ENCODE measurements around the gene SRP14. TPM values are rescaled to one million over a fixed set of nuclear protein-coding genes. Genes with fewer than 3 reads are reported as not detected.

The SRP14 gene
- total RNA-seq, 4 donors from 2014 or later = 142 to 485 (median 230) TPM

- TF ChIP-seq POLR2A (IDR thresholded peaks at IDR 0.05) = no peak
- TF ChIP-seq, protein P1, sequence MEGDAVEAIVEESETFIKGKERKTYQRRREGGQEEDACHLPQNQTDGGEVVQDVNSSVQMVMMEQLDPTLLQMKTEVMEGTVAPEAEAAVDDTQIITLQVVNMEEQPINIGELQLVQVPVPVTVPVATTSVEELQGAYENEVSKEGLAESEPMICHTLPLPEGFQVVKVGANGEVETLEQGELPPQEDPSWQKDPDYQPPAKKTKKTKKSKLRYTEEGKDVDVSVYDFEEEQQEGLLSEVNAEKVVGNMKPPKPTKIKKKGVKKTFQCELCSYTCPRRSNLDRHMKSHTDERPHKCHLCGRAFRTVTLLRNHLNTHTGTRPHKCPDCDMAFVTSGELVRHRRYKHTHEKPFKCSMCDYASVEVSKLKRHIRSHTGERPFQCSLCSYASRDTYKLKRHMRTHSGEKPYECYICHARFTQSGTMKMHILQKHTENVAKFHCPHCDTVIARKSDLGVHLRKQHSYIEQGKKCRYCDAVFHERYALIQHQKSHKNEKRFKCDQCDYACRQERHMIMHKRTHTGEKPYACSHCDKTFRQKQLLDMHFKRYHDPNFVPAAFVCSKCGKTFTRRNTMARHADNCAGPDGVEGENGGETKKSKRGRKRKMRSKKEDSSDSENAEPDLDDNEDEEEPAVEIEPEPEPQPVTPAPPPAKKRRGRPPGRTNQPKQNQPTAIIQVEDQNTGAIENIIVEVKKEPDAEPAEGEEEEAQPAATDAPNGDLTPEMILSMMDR (IDR thresholded peaks at IDR 0.05) = no peak
- Histone ChIP-seq H3K36me3 (no peaks in the 10 kb centered on the region), H3K4me1 (peaks cover 0 to 11% of the 10 kb centered on the region in 2 donors), H3K27me3 (no peaks in the 10 kb centered on the region), H3K9me3 (no peaks in the 10 kb centered on the region), H3K4me3 (no peak overlapping the region), H3K27ac (no peak overlapping the region)
- intact Hi-C loops (cut with DNase I; ENCODE audit: low total_unique reads) = no loop called here
- DNase-seq = no peak
These were observed 27.6 kb upstream of the SRP14 start for GRCh38 chr15:40066589-40066988.

DNA sequence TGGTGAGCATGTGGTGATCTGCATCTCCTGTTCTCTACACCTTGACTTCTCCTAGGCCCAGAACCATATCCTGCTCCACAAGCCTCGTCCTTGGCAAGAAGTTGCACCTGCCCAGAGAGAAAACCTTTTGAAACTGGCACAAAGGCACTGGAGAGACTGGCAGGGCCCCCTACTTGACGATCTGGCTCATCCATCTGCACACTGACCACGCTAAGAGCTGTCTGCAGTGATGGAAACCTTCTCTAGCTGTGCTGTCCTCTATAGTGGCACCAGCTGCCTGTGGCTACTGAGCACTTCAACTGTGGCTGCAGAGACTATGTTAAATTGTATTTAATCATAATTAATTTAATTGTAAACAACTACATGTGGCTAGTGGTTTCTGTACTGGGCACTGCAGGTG is 26.2 kb upstream of the SRP14 start:
- Histone ChIP-seq H3K36me3 (no peaks in the 10 kb centered on the region), H3K4me3 (no peak overlapping the region), H3K27ac (no peak overlapping the region), H3K9me3 (no peaks in the 10 kb centered on the region), H3K27me3 (no peaks in the 10 kb centered on the region), H3K4me1 (peaks cover 0 to 11% of the 10 kb centered on the region in 2 donors)
- no peak for TF ChIP-seq POLR2A (IDR thresholded peaks at IDR 0.05)
- TF ChIP-seq, protein P1 (IDR thresholded peaks at IDR 0.05) = no peak
- DNase-seq = no peak
- intact Hi-C loops (cut with DNase I; ENCODE audit: low total_unique reads) = no loop called here

DNA sequence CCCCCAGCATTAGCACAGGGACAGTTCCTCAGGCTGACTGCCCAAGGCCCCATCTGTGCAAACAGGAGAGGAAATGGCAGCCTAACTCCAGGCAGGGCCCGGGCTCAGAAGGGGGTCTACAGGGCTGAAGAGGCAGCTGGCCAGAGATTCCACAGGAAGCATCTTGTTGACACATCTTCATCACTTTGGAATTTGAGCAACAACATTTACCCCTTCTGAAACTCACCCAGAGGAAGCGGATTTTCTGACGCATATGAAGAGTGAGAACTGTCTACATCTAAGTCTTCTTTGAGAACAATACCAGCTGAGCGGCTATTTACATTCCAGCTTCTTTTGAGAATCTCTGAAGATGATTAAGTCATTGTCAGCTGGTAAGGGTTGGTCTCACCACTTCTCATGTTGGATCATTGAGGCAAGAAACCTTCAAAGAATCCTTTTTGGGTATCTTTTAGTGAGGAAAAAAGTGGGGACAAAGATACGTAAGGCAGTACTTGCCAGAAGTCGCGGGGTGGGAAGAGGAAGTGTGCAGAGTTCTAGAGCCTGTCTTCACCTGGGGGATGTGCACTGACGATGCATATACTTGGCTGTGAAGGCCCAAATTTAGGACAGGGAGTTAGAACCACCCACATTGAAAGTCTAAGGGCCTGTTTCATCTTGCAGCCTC is 25.4 kb upstream of the SRP14 start:
- TF ChIP-seq, protein P1 (IDR thresholded peaks at IDR 0.05) = no peak
- TF ChIP-seq POLR2A (IDR thresholded peaks at IDR 0.05) = no peak
- Histone ChIP-seq H3K27ac (no peak overlapping the region), H3K4me3 (no peak overlapping the region), H3K4me1 (peaks cover 0 to 6% of the 10 kb centered on the region in 2 donors), H3K36me3 (no peaks in the 10 kb centered on the region), H3K9me3 (no peaks in the 10 kb centered on the region), H3K27me3 (no peaks in the 10 kb centered on the region)
- no peak for DNase-seq
- intact Hi-C loops (cut with DNase I; ENCODE audit: low total_unique reads) = no loop called here

DNA sequence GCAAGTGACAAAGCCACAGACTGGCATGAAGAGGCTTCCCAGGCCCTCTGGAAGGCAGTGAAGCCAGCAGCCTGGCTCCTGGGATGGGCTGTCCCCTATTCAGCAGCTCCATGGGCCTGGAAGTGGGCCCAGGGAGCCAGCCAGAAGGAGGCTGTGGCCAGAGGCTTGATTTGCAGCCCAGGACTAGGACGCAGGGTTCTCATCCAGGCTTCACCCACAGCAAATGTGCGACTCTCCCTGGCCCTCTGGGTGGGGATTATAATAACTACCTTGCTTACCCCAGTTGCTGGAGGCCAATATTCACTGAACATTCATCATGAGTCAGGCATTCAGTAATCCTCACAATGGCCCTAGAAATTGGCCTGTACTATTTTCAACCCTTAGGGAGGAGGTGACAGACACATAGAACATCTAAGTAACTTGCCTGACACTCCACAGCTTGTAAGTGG is 24.6 kb upstream of the SRP14 start:
- no peaks in the 10 kb centered on the region for H3K36me3 ChIP-seq
- no peaks in the 10 kb centered on the region for H3K4me1 ChIP-seq
- H3K9me3 ChIP-seq = no peaks in the 10 kb centered on the region
- H3K27ac ChIP-seq = no peak overlapping the region
- intact Hi-C loops (cut with DNase I; ENCODE audit: low total_unique reads) = no loop called here
- H3K27me3 ChIP-seq = no peaks in the 10 kb centered on the region
- no peak overlapping the region for H3K4me3 ChIP-seq
- DNase-seq = no peak
- TF ChIP-seq, protein P1 (IDR thresholded peaks at IDR 0.05) = no peak
- TF ChIP-seq POLR2A (IDR thresholded peaks at IDR 0.05) = no peak

- Histone ChIP-seq H3K36me3 (no peaks in the 10 kb centered on the region), H3K27me3 (no peaks in the 10 kb centered on the region), H3K27ac (no peak overlapping the region), H3K4me1 (no peaks in the 10 kb centered on the region), H3K9me3 (no peaks in the 10 kb centered on the region), H3K4me3 (no peak overlapping the region)
- intact Hi-C loops (cut with DNase I; ENCODE audit: low total_unique reads) = no loop called here
- DNase-seq = no peak
- TF ChIP-seq, protein P1 (IDR thresholded peaks at IDR 0.05) = no peak
- no peak for TF ChIP-seq POLR2A (IDR thresholded peaks at IDR 0.05)
These were observed 24.0 kb upstream of the SRP14 start for GRCh38 chr15:40062816-40063562.
